Measurements from ENCODE around the gene KDM5B.

- TF ChIP-seq ZNF274 (IDR thresholded peaks at IDR 0.05; ENCODE audit: low read depth, low read length) = no peak
- no peak for TF ChIP-seq SUZ12 (IDR thresholded peaks at IDR 0.05; ENCODE audit: extremely low read depth, insufficient read depth, insufficient read length)
- no peak for TF ChIP-seq YY1 (IDR thresholded peaks at IDR 0.05; ENCODE audit: insufficient read depth, insufficient read length)
Observed at GRCh38 chr1:202802034-202802433, 6.2 kb downstream of the KDM5B start.

All from NT2/D1 (cell line).